ENCODE measurements around the gene APLNR.

The APLNR gene

GRCh38 chr11:57214494-57214893, 22.6 kb downstream of the APLNR start:
- DNase-seq: no peak

DNA sequence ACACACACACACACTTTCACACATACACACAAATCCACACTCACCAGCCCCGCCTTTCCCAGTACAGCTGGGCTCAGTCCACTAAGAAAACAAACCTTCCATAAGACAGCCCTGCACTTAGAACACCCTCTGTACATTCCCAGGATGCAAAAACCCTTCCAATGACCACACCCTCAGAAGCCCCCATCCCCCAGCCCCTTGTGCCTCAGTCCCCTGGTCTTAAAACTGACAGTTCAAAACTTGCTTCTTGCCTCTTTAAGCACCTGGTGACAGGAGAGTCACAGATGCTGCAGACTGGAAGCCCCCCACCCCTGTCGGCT, 23.0 kb downstream of the APLNR start:
- no peak for DNase-seq

DNA sequence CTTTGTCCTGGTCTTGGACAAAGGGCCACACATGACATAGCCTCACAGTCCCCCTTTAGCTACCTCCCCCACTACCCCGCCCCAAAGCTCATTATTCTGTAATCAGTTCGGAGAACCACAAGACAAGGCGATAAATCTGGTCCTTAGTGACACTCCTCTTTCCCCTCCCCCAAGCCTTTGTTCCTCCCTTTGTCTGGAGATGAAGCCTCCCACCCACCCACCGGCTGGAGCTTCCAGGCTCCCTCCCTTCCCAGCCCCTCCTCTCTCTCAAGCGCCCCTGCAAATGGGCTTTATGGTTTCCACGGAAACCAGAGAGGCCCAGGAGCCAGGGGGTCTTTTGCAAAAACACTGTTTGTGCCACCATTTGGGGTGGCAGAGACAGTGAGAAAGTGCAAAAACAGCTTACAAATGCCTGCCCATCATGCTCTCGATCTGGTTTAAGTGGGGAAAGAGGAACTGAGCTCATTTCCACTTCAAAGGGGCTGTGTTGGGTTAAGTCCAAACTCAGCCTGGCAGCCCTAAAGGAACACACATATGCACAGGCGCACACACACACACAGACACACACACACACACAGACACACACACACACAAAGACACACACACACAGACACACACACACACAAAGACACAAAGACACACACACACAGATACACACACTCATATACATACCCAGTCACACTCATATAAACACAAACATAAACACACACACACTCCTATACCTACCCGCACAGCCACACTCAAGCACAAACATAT, 23.5 kb downstream of the APLNR start:
- no peak for DNase-seq

GRCh38 chr11:57210781-57211180, 26.3 kb downstream of the APLNR start:
- DNase-seq: no peak

GRCh38 chr11:57207168-57207567, 29.9 kb downstream of the APLNR start:
- DNase-seq: no peak

GRCh38 chr11:57205041-57205641, 31.9 kb downstream of the APLNR start:
- DNase-seq: no peak

- no peak for DNase-seq
Observed at GRCh38 chr11:57203882-57204480, 33.1 kb downstream of the APLNR start.

GRCh38 chr11:57203359-57203758, 33.7 kb downstream of the APLNR start:
- DNase-seq: no peak

DNA sequence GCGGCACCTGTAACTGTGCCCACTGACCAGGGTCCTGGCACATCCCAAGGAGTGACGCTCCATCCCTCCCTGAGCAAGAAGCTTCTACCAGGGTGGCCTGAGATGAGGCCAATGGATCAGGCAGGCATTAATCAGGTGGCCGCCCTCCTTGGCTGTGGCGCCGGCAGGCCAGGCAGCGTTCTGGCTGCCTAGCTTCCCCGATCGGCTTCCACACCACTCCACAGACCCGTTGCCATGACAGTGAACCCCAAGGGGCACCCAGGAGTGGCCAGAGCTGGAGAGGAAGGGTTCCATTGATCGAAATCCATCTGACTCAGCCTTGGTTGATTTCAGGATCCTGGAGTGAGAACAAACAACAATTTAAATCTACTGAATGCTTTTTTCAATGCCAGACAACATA, 34.8 kb downstream of the APLNR start:
- no peak for DNase-seq

GRCh38 chr11:57200917-57201316, 36.1 kb downstream of the APLNR start:
- DNase-seq: no peak

DNA sequence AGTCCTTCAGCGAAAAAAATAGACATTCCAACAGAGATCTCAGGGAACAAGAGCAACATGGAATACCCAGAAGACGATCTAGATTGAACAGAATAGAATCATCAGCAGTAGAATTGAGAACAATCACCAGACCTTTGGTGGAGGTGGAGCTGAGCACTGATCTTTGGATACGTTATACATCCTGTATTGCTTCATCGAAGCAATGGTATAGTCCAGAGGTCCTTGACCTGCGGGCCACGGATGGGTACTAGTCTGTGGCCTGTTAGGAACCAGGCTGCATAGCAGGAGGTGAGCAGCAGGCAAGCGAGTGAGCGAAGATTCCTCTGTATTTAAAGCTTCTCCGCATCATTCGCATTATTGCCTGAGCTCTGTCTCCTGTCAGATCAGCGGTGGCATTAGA, 37.7 kb downstream of the APLNR start:
- DNase-seq: no peak

DNA sequence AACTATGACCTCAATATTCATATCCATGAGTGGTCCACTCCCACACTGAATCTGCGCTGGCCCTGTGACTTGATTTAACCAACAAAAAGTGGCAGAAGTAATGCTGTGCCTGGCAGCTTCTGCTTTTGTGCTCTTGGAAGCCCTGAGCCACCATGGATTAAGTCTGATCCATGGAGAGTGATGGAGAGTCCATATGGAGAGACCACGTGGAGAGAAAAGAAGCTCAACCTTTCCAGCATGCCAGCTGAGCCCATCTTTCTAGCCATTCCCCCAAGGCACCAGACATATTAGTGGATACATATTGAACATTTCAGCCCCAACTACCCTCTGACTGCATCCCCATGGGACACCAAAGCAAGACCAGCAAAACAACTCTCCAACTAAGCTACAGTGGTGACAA, 39.3 kb downstream of the APLNR start:
- no peak for DNase-seq

DNA sequence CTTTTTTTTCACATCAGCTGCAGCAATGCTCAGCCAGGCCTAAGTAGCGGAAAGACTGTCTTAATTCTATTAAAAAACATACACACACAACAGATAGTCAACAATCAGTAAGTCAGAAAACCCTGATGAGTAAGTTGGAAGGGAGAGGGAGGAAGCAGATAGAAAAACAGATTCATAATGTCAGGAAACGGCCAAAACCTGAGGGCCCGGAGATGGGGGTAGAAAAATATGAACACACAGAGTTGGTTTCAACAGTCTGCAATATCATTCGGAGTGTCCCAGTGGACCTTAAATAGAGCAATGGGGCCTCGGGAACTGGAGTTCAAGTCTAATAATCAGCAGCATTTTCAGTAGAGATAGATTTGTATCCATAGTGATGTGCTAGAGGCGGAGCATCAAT, 40.5 kb downstream of the APLNR start:
- no peak for DNase-seq

GRCh38 chr11:57192316-57192715, 44.7 kb downstream of the APLNR start:
- DNase-seq: no peak

- no peak for DNase-seq
Observed at GRCh38 chr11:57191311-57192219, 45.5 kb downstream of the APLNR start.

DNA sequence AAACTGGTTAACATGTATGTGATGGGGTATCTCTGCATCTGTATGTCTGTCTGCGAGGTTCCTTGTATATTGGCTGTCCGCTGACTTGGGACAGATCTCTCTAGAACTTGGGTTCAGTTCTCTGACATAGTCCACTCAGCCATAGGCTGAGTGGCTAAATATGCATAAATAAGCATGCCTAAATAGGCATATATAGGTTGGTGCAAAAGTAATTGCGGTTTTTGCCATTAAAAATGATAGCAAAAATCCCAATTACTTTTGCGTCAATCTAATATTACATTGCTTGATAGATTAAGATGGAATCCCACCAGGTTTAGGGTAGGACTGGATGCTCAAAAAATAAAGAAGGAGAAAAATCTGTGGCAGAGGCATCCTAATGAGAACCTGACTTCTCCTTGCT, 46.5 kb downstream of the APLNR start:
- no peak for DNase-seq

Data from central memory CD4-positive, alpha-beta T cell (primary cell).